GM12878 (cell line): ENCODE results near the gene GPT2.

Experiments used
- ESRRA ChIP-seq: IDR thresholded peaks from 2 replicates; pipeline ENCODE4 v1.6.1; 2012; ENCODE audit warnings: mild to moderate bottlenecking, low read length, improper control_type of control experiment
- KAT2A ChIP-seq: conservative IDR thresholded peaks from 2 replicates; pipeline ENCODE4 v1.6.1; 2011; ENCODE audit warnings: low read depth, low read length; ENCODE audit not compliant: control insufficient read depth
- MAX ChIP-seq: IDR thresholded peaks from 2 replicates; pipeline ENCODE4 v1.6.1; 2012; ENCODE audit warnings: low read depth, low read length, improper control_type of control experiment
- MLLT1 ChIP-seq: fragments of 450-650 bp; IDR thresholded peaks from 2 replicates; pipeline ENCODE4 v1.6.1; 2016; ENCODE audit warnings: mild to moderate bottlenecking
- TARDBP ChIP-seq: IDR thresholded peaks from 2 replicates; pipeline ENCODE4 v1.6.1; 2016; ENCODE audit warnings: borderline replicate concordance

GRCh38 chr16:46854846-46855245, 29.3 kb upstream of the GPT2 start:
- TF ChIP-seq MLLT1 = no peak
- TF ChIP-seq MAX = no peak
- TF ChIP-seq ESRRA = no peak
- no peak for TF ChIP-seq KAT2A
- TF ChIP-seq TARDBP = no peak
